Activated CD4-positive, CD25-positive, alpha-beta regulatory T cell (primary cell): ENCODE data around the gene DHX30.
A peak's percentile ranks its signal among the peaks of the same experiment; 100 is the strongest.
"Not testable (repeated sequence)": the region's sequence is repeated elsewhere in the genome, so short reads cannot be mapped to it uniquely, and the experiment has no call there.

ENCODE experiments used
- DNase-seq, 4 experiments: peaks; one replicate each; lab custom pipeline; 2025; lab: John Stamatoyannopoulos, UW

The DHX30 gene

DNA sequence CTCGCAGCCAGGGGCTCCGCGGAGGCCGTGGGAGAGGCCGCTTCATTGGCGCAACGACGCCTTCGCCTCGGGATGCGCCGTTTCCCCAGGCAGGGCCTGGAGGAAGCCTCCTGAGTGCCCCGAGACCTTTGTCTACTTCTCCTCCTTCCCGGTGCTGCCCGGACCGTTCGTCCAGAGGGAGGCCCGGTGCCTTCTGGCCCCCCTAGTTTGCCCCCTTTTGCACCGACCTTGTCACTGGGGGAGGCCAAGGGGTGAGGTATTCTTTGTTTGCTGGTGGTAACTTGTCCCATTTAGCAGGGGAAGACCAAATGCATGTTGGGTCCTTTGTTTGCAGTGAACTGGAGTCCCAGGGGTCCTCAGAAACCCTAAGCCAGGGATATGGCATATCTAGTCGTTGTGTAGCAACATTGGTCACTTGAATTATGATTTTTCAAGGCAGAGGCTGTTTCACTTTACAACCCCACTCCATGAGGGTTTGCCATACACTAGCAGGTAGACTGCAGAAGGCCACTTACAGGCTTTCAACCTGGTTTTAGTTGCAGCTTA, 615 bp downstream of the DHX30 start:
- DNase-seq: no peak

DNA sequence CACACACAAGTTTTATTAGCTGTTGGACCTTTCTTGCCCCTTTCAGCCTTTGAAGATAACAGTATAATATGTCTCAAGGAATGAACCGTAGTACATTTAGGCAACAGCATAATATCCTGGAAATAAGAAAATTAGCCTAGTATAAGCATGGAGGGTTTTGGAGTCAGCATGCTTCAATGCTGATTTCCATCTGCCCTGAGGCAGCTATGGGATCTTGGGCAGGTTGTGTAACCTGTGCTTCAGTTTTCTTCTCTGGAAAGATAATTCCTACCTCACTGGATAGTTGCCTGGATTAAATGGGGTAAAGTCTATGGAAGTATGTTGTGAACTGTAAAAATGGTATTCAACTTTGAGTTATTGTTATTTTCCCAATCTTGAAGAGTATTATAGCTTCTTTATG, 1.6 kb downstream of the DHX30 start:
- DNase-seq: no peak

DNA sequence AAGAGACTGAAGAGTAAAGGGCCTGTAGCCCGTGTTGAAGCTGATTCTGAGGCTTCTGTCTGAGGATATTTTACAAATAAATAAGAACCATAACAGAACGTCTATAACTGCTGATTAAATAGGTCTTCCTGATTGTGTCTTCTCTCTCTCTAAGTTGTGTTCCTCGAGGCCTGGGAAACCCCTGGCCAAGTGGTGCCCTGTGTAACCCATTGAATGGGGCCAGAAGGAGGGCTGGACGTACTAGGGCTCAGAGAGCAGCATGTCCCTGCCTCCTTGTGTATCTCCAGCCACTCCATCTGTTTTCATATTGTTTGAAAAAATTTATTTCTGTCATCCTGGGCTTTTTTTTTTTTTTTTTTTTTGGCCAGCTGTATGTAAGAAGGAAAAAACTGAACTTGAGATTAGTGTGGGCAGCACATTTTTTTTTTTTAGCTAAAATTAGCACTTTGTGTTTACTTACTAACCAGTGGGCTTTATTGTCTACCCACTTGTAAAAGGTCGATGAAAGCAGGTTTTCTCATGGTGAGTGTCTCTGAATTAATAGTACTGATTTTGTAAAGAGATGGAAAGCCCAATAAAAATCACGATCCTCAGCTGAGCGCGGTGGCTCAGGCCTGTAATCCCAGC, 10.7 kb downstream of the DHX30 start:
- no peak for DNase-seq

GRCh38 chr3:47817609-47818008, 14.7 kb downstream of the DHX30 start:
- DNase-seq: no peak

DNA sequence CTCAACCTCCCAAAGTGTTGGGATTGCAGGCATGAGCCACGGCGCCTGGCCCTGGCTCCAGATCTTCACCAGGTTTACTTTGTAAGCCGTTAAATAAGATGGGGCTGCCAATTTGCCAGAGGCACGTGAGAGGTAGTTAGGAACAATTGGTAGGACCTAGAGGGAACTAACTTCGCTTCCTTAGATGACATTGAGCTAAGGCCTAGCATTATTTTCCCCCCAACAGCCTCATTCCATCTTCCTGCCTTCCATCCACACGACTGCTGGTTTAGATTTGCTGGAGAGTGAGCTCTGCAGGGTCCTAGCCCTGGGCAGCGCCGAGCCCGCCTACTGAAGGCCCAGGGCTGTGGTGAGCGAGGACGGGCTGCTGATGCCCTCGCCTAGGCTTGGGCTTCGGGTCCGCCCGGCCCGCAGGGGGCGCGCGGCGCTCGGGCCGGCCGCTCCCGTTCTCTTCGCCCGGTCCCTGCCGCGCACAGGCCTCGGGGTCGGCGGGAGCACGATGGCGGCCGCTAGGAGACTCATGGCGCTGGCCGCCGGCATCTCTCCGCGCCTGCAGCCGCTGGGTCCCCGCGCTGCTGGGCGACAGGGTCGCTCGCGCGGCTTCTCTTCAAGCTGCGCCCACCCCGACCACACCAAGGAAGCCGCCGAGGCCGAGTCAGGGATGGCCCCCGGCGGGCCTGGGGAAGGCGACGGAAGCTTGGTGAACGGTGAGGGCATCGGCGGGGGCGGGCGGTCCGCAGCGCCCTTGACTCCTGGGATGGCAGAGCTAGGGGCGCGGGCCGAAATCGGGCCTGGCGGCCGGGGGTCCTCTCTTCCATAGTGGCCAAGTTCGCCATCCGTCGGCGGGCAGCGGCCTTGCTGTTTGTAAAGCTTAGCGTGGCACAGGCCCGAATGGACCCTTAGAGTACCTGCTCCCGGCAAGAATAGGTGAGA, 21.9 kb downstream of the DHX30 start:
- DNase-seq: peak; percentile 53 to 74 (median 62)

DNA sequence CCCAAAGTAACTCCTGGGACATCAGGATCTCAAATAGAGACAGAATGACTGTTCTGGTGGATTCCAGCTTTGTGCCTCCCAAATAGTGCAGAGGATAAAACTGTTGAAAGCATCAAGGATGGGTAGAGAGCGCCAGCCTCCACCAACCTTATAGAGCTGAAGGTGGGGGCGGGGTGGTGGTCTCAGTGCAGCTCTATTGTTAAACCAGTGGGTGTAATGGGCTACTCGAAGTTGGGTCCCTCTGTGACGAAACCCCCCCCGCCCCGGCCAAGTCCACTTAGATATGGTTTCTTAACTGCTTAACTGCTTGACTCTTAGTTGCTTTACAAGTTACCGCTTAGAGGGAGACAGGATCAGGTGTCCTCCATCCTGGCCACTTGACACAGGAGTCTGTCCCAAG, 22.7 kb downstream of the DHX30 start:
- DNase-seq: no peak

DNA sequence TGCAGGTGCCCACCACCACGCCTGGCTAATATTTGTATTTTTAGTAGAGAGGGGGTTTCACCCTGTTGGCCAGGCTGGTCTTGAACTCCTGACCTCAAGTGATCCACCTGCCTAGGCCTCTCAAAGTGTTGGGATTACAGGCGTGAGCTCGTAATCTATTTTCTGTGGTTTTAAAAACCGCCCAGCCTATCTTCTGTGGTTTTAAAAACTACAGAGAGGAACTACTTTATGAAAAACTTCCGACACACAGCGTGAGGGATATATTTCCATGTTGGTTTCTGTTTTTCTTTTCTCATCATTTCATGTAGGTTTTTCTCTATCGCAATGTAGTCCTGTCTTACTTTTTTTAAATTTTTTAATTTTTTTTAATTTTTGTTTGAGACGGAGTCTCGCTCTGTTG, 26.5 kb downstream of the DHX30 start:
- DNase-seq: not testable (repeated sequence)

DNA sequence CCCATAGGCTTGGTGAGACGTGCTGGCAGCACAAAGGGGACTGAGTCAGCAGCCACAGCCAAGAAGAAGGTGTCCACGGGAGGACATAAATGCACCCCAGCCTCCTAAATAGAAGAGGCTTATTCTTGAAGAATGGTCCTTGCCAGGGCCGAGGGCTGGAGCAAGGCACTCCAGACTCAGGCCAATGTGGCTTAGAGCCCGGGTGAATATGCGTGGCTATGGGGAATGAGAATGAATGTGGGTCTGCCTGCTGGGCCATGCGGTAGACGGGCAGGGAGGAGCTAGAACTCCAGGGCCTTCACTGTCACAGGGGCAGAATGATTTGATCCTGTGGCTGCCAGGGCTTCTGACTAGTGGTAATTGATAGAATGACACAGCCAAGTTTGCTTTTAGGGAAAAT, 34.0 kb downstream of the DHX30 start:
- DNase-seq: no peak

DNA sequence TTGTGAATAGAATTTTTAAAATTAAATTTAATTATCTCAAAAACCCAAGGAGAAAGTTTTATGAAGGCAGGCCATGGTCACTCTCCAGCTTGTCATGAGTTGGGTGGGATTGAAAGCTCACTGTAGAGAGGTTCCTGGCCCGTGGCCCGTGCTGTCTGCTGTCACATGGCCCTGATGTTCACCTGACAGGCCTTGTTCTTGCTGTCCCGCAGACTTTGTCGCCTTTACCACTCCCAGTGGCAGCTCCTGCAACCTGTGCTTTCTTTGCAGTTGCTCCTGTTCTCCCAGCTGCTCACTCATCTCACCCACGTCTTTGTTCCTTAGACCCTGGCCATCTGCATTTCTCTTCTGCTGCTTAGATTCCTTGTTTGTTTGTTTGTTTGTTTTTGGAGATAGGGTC, 35.6 kb downstream of the DHX30 start:
- DNase-seq: no peak

DNA sequence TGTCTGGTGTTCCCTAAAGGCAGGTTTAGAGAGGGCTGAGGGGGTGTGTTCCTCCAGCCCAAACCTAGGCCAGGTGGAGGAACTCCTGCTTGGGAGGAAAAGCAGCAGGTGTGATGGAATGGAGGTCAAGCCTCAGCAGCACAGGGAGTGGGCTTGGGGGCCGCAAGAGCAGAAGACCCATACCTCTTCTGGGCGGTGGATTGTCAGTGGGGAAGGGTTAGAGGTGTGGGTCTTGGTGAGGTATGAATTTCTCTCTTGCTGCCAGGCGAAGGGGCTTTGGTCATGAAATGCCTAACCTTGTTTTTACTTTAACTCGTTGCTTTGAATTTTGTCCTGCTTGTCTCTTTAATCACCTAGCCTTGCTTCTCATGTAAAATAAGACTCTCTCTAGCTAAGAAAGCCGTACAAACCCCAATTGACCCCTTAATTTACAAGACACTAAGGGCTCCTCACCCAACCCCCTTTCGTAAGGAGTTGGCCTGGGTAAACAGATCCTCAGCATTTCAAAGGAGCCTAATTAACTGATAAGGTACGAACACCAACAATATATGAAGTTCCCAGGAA, 38.9 kb downstream of the DHX30 start:
- no peak for DNase-seq

GRCh38 chr3:47846186-47846879, 43.4 kb downstream of the DHX30 start:
- no peak for DNase-seq

GRCh38 chr3:47846880-47847248, 43.9 kb downstream of the DHX30 start:
- DNase-seq: no peak

DNA sequence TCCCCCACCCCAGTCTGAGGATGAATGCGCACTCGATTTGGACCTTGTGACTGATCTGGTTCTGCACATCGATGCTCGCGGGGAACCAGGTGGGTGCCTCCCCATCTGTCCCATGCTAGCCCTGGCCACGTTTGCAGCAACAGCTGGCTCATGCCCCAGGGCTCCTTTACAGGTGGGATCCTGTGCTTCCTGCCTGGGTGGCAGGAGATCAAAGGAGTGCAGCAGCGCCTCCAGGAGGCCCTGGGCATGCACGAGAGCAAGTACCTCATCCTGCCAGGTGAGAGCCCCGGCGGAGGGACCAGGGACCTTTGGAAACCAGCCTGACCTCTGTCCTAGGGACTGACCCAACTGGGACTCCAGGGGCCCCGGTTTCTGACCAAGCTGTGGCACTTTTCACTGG, 44.3 kb downstream of the DHX30 start:
- DNase-seq: no peak

GRCh38 chr3:47847801-47848518, 45.0 kb downstream of the DHX30 start:
- no peak for DNase-seq

- no peak for DNase-seq
Measured at GRCh38 chr3:47848599-47849117, 45.7 kb downstream of the DHX30 start.

- no peak for DNase-seq
Measured at GRCh38 chr3:47849186-47849698, 46.3 kb downstream of the DHX30 start.

- DNase-seq: no peak
Measured at GRCh38 chr3:47849699-47850563, 47.0 kb downstream of the DHX30 start.

GRCh38 chr3:47850564-47851410, 47.8 kb downstream of the DHX30 start:
- no peak for DNase-seq

- no peak for DNase-seq
Measured at GRCh38 chr3:47851888-47852603, 49.1 kb downstream of the DHX30 start.
